Non-pigmented ciliary epithelial cell (primary cell): ENCODE measurements around the gene CDH4.

Source experiments
- DNase-seq: peaks from one replicate; pipeline ENCODE4 v3.0.0-alpha.2; 2010; ENCODE audit warnings: low read depth

Gene CDH4

DNA sequence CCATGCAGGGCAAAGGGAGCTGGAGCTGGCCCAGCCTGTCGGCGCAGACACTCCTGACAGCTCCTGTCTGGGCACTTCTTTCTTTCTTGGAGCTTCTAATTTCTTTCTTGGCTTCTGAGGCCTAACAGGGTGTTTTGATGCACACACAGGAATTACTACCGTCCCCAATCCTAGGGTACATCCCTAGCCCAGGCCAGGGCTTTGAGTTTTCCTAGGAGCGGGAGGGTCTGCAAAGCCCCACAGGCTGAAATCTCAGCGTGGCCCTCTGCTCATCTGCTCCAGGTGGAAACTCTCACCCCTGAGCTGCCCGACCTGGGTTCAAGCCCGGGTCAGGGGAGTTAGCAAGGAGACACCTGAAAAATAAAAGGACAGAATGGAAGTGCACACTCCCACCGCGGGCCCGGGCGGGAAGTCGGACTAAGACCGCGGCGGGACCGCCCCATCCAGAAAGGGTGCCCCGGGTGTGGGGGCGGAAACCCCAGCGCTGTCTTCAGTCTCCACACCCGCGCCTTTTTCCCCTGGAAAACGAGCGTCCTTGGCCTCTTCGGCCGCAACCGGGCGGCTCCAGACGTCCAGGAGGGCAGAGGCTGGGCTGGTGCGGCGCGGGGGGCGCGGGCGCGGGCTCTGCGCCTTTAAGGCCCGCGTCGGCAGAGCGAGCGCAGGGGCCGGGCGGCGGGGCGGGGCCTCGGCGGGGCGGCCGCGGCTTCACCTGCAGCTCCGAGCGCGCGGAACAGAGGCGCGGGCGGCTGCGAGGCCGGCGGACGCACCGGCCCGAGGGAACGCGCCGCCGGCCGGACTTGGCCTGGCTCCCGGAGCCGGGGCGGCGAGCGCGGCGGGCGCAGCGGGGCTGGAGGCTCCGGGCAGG is at the start of gene CDH4:
CDH4 (plus strand) TSS at position 733 of the 865 bp plus-strand sequence.
- no peak for DNase-seq

DNA sequence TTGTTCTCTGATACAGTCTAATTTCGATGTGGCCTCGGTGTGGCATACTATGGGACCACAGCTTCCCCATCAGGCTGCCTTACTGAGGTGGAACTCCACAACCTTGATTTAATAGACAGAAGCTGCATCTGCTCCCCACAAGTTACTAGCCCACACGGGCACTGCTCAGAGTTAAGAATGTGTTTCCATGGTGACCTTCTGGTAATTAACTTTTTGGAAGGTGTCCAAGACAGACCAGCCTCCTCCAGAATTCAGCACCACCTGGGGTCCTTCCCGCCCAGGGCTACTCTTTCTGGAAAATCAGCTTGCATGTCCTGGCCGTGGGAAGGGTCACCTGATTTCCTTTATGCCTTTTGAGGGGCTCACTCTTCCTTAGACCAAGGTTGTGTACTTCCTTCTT is 48.7 kb upstream of the CDH4 start:
- DNase-seq, result no peak

DNA sequence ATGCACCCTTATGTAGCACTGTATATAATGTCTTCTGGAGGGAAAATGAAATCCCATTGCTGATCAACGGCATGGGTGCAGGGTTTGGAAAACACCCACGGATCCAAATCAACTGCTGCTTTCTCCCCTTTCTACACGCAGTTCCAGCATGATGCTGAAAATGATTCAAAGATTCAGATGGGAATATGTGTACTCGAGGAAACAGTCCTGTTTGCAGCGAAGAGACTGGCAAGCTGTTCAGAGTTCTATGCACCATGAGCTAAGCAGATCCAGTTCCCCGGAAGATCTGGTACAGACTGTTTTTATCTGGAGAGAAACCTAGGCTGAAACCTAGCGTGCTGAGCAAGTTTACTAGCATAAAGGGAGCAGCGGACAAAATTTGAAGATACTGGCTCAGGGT is 47.9 kb upstream of the CDH4 start:
- DNase-seq, result no peak

DNA sequence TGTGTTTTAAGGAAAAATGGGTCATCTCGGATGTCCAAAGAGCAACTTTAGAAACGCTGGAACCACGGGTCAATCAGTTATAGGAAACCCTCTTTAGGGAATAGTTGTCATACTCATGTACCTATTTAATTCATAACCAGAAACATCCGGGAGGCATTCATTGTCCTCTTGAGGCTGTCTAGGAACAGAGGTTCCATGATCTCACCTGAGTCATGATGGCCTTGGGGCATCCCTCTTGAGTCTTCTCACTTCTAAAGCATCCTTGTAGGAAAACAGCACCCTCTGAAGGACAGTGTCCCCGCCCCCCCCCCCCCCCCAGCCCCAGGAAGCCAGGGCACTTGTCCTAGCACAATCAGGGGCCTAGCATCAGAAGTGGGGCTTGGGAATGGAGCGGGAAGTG is 46.3 kb upstream of the CDH4 start:
- no peak for DNase-seq

DNA sequence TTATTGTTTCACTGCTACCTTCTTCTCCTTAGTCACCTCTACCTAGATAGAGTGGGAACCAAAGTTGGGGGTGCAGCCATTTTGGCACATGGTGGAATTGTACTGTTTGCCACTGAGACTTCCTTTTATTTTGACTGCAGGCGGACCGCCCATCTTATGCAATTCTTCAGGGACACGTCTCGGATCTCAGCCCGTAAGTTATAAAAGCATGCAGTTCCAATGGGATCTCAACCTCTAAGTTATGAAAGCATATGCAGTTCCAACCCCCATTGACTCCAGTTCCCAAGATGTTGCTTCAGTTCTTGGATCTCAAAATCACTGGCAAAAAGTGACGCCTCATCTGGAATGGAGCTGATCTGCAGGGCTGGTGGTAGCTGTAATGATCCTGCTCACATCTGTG is 41.2 kb upstream of the CDH4 start:
- no peak for DNase-seq

DNA sequence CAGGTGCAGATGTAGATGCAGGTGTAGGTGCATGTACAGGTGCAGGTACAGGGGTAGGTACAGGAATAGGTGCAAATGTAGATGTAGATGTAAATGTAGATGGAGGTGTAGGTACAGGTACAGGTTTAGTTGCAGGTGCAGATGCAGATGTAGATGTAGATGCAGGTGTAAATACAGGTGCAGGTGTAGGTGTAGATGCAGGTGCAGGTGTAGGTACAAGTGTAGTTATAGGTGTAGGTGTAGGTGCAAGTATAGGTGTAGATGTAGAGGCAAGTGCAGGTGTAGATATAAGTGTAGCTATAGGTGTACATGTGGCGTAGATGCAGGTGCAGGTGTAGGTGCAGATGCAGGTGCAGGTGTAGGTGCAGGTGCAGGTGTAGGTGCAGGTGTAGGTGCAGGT is 34.2 kb upstream of the CDH4 start:
- DNase-seq, result no peak

DNA sequence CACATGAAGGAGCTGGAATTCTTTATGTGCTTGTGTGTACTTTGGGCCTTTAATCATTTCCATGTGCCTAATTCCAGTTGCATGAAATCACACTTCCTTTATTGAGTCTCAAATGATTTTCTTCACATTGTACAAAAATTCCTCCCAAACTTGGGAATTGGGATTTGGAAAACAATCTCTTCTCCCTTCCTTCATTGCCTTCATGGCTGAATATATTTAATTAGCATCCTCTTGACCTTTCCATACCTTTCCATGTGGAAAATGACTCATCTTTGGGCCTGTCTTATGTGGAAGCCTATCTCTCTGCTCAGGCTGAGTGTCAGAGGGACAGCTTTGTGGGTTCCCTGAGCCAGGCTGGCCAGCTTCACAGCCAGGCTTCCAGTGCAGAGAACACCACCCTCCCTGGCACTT is 33.0 kb upstream of the CDH4 start:
- peak; percentile 6 for DNase-seq

DNA sequence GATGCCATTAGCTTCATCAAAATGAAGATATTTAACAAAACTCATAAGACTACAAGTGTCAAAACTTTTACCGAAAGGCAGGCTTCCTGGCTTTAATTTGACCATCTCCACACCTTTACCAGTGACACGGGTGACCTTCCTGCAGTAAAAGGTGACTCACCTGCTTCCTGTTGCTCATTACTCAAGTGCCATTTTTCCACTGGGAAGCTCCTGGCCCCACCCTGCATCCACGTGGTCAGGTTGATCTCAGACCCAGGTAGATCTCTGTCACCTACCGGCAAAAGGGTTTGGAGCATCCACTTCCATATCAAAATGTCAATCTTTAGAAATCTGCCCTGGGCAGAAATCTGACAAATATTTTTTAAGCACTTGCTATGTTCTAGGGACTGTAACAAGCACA is 31.9 kb upstream of the CDH4 start:
- no peak for DNase-seq

DNA sequence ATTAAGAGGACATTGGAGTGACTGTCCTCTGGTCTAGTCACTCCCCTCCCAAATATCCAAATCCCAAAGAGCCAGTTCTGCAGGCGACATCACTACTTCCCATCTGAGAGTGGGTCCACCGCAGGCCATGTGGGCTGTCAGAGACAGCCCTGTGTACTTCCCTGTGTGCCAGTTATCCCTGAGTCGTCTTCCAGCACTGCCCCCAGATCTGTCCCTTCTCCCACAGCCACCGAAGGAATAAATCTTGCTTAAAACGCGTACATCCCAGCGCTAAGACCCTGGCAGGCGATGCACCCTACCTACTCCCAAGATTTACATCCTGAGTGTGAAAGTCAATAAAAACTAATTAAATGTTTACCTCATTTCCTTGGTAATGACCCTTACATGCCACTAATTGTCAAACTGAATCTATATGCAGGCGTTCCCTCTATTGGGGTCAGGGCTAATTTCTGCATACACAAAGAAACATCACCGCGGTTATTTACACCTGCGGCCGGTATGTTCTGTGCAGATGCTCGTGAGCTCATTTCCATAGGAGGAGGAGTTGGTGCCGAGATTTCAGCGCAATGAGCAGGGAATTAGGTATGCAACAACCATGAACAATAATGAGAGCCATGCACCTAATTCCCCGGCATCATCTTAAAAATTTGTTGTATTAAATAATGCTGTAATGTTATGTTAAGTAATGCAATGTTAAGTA is 31.3 kb upstream of the CDH4 start:
- DNase-seq, result no peak

DNA sequence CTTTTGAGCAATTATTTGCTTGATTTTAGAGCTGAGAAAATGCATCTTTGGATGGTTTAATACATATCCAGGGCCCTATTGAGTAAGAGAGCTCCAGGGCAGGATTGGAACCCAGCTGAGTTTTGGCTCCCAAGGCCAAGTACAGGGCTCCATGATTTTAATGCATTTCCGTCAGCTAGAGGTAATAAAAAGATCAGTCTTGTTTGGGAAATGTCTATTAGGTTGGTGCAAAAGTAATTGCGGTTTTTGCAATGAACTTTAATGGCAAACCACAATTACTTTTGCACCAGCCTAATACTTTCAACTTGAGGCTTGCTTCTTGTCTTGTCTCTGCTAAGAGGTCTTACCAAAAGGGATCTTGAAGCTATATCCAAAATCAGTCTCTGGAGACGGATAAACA is 29.4 kb upstream of the CDH4 start:
- DNase-seq, result no peak

DNA sequence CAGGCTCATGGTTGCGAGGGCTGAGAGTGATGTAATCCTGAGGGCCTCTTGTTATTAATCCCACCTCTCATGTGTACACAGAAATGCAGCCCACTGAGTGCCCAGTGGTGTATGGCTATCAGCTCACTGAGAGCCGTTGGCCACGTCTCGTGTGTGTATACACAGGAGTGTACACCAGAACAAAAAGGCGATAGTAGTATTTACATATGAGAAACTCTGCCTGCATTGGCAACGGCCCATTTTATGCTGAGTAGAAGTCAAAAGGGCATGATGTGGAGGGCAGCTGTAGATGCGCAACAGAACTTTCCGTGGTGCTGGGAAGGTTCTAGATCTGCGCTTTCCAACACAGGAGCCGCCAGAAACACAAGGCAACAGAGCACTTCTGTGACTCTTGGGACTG is 28.9 kb upstream of the CDH4 start:
- DNase-seq, result no peak

DNA sequence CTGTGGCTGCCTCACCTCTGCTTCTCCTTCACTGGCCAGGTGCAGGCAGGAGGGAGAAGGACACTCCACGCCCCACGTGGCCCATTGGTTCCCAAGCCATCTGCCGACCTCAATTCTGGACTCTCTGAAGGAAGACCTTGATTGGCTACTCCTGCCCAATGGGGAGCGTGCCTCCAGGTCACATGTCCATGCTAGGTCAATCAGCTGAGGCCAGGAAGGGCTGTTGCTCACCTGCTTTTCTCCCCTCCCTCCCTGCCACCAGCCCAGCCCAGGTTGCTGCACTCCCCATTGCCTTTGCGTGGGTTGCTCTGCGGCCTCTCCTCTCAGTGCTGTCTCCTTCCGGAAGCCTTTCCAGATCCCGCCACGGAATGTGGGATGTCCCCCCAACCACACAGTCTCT is 21.9 kb upstream of the CDH4 start:
- no peak for DNase-seq

DNA sequence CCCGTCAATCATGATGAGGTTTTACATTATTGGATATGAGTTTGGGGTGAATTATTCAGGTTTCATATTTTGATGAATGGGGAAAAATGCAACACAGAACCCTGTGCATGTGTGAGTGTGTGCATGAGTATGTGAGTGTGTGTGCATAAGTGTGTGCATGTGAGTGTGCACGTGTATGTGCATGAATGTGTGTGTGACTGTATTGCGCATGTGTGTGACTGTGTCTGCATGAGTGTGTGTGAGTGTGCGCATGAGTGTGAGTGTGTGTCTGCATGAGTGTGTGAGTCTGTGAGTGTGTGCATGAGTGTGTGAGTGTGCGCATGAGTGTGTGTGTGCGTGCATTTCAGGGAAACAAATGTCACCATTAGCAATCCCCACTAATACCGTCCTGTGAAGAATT is 18.5 kb upstream of the CDH4 start:
- DNase-seq, result no peak

DNA sequence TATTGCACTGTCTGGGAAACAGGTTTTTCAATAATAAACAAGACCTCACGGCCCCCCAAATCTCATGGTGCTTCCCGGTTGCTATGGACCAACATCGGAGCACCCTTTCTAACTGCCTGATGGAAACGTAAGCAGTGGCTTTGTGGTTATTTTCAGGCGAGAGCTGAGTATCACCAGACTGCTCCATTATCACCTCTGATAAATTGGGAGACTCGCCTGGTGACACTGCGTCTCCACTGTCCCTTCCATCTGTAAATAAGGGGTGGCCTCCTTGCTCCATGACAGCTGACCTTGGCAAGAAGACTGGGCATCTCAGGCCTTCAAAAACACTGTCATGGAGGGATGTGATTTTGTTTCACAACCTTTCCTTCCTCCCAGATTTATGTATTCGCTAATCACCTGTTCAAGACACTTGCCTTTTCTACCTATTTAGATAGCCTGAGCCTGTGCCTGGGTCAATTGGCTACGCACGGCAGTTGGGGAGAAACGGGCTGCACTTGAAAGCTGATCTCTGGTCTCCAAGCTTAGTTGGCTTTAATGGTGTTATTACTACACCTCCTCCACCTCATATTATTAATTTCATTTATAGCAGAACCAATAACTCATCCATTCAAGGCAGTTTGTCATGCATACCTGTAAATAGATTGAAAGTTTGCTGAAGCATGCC is 17.7 kb upstream of the CDH4 start:
- DNase-seq, result no peak

DNA sequence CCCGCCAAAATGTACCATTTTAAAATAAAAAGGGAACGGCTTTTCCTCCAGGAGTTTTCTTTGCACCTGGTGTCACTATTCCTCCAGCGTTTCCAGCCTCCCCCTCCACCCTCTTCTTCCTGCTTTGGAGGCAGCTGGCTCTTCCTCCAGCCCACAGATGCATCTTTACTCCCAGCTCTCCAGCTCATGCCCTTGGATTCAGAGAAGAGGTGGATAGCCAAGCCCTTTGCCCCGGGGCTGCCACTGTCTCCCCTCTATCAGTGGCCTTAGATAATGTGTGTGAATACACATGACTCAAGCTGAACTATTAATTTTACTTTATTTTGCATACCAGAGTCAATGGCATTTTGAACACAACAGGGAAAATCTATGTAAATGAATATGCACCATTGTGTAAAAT is 15.3 kb upstream of the CDH4 start:
- DNase-seq, result no peak

DNA sequence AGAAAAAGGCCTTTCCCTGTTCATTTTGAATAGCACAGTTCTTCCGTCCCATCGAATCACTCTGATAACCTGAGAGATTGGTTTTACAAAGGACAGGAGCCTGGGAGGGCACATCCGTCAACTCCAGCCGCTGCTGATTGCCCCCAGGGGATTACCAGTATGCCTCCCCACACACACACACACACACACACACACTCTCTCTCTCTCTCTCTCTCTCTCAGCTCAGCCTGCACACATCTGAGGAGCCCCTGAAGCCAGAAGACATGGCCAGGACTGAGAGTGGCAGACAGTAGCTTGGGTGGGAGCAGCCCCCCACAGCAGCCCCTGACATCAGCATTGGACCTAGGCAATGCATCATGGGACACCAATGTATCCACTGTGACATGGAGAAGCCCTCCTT is 13.2 kb upstream of the CDH4 start:
- no peak for DNase-seq

DNA sequence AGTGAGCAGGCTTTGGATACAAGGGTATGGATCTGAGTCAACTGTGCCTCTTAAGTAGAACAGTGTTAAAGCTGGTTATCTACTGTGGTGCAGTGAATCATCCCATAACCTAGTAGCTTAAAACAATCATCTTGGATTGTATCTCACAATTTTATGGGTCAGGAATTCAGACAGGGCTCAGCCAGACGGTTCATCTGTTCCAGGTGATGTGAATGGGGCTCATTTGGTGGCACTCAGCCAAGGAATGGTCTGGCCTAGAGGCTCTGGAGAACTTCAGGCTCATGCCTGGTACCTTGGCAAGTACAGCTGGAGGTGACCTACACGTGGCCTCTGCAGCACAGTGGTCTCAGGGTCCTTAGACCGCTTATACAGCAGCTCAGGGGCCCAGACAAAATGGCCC is 11.2 kb upstream of the CDH4 start:
- DNase-seq, result no peak

DNA sequence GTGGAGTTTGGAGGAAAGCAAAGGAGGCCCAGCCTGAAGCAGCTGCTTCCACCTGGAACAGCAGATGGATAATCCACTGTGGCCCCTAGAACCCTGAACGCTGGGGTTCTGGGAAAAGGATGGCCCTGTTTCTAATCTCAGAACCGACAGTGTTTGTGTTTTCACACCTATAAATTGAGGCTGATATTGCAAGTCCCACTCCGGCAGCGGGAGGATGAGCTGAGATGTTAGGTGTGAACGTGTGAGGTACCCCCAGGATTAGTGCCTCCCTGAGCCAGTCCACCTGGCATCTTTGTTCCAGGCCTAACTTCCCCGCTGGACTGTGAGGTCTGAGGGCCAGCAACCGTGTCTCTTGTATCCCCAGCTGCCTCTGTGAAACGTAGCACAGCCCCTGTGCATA is 7.8 kb upstream of the CDH4 start:
- no peak for DNase-seq

DNA sequence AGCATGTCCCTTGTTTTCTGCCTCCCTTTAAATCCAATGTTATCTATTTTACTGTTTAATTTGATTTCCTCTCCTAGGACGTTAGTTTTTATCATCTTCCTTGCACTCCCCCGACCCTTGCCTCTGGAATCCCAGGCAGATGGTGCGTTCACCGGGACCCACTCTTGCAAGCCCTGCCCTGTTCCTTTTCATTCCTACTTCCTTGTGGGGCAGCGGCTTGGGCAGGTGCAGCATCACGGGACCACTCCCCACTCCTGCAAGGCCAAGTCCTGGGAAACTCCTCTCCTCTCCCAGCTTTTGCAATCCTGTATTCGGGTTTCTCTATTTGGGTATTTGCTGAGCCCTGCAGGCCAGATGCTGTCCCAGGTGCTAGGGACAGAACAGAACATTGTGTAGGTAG is 5.8 kb upstream of the CDH4 start:
- no peak for DNase-seq

DNA sequence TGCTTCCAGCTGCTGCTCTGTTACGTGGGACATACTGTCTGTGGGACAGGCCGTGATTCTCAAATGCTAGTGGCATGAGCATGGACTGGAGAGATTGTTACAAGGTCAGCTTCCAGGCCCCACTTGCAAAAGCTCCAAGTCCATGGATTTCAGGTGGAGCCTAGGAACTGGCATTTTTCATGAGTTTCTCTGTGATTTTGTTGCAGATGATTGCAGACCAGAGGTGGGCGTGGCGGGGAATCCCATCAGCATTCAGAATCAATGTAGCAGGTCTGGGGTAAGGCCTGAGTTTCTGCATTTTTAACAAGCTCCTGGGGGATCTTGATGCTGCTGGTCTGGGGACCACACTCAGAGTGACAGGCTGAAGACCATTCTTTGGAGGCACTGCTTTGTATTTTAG is 2.4 kb upstream of the CDH4 start:
- DNase-seq, result no peak

DNA sequence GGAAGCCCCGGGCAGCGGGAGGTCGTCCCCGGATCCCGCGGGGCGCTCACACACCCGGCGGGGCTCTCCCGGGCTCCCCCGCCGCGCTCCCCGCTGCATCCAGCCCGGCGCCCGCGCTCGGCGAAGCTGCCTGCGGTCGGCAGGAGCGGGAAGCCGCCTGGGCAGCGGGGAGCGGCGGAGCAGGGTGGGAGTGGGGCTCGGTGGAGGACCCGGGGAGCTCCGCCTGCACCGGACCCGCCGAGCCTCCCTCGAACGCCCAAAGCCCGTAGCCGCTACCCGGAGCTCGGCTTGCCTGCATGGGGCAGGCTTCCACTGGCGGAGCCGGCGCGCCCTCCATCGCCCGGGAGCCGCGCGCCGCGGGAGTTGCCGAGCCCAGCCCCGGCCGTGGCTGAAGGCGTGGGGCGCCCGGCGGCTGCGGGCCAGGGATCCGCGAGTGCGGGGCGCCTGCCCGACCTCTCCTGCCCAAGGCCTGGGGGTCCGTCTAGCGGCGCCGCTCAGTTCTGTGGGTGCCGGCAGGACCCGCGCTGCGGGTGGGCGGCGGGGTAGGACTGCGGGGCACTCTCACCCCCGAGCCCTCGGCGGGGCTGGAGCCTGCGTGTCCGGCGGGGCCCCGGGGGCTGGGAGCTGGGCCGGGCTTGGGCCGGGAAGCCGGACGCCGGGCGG is 671 bp downstream of the CDH4 start:
- DNase-seq, result no peak

DNA sequence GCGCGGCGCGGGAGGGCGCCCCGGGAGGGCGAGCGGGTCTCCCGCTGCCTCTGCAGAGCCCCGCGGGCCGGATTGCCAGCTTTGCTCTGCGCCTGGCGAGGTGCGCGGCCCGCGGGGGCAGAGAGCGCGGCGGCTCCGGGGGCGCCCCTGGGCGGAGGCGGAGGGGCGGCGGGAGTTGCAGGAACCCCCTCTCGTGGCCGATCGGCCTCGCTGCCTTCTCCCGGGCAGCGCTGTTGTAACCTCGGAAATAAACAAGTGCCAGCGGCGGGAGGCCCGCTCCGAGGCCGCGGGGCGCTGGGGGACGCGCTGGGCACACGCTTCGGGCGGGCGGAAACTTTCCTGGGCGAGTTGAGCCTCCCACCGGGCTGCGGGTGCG is 1.2 kb downstream of the CDH4 start:
- DNase-seq, result no peak
